Epithelial cell of proximal tubule (primary cell): ENCODE measurements around the gene SUB1. TPM values are rescaled to one million over a fixed set of nuclear protein-coding genes. Genes with fewer than 3 reads are reported as not detected.

Experiments used
- DNase-seq: peaks from one replicate; pipeline ENCODE4 v3.0.0-alpha.2; 2011; ENCODE audit warnings: low read depth
- H3K4me3 ChIP-seq: 2 replicates; pipeline ENCODE4 v1.5.1; 2011; ENCODE audit warnings: low read depth, mild to moderate bottlenecking, low read length
- CTCF ChIP-seq: conservative IDR thresholded peaks from 2 replicates; pipeline ENCODE4 v1.5.1; 2012; ENCODE audit warnings: low read depth, mild to moderate bottlenecking, low read length
- total RNA-seq: library from RNA; depleted of rRNA; stranded (reverse); fragments of >200 nt; gene quantifications from 2 replicates; pipeline ENCODE4 v1.2.3, GENCODE V29; 2015

SUB1 gene
- total RNA-seq, 1 donor from 2014 or later, result 418 TPM

GRCh38 chr5:32559411-32559810, 25.9 kb upstream of the SUB1 start:
- no peak for DNase-seq
- no peak for TF ChIP-seq CTCF
- no peak overlapping the region for H3K4me3 ChIP-seq

- DNase-seq, result no peak
- H3K4me3 ChIP-seq, result no peak overlapping the region
- no peak for TF ChIP-seq CTCF
These were observed 25.4 kb upstream of the SUB1 start for GRCh38 chr5:32559921-32560320.

- no peak for TF ChIP-seq CTCF
- no peak for DNase-seq
- no peak overlapping the region for H3K4me3 ChIP-seq
These were observed 23.3 kb upstream of the SUB1 start for GRCh38 chr5:32562056-32562455.

GRCh38 chr5:32562843-32563242, 22.5 kb upstream of the SUB1 start:
- no peak for DNase-seq
- H3K4me3 ChIP-seq, result no peak overlapping the region
- no peak for TF ChIP-seq CTCF

- no peak overlapping the region for H3K4me3 ChIP-seq
- DNase-seq, result no peak
- TF ChIP-seq CTCF, result no peak
These were observed 21.7 kb upstream of the SUB1 start for GRCh38 chr5:32563614-32564013.

GRCh38 chr5:32565145-32565544, 20.2 kb upstream of the SUB1 start:
- no peak for TF ChIP-seq CTCF
- DNase-seq, result no peak
- no peak overlapping the region for H3K4me3 ChIP-seq

GRCh38 chr5:32566319-32567111, 18.8 kb upstream of the SUB1 start:
- no peak for TF ChIP-seq CTCF
- H3K4me3 ChIP-seq, result no peak overlapping the region
- DNase-seq, result no peak
